Middle frontal gyrus (tissue), 1 donor: Measurements from ENCODE around the gene GBP2.
"Not testable (repeated sequence)": the region's sequence is repeated elsewhere in the genome, so short reads cannot be mapped to it uniquely, and the experiment has no call there.

Source experiments
- DNase-seq: peaks from one replicate; pipeline ENCODE4 v3.0.0-alpha.2; 2015; ENCODE audit warnings: low spot score; ENCODE audit errors: extremely low spot score

Gene GBP2

DNA sequence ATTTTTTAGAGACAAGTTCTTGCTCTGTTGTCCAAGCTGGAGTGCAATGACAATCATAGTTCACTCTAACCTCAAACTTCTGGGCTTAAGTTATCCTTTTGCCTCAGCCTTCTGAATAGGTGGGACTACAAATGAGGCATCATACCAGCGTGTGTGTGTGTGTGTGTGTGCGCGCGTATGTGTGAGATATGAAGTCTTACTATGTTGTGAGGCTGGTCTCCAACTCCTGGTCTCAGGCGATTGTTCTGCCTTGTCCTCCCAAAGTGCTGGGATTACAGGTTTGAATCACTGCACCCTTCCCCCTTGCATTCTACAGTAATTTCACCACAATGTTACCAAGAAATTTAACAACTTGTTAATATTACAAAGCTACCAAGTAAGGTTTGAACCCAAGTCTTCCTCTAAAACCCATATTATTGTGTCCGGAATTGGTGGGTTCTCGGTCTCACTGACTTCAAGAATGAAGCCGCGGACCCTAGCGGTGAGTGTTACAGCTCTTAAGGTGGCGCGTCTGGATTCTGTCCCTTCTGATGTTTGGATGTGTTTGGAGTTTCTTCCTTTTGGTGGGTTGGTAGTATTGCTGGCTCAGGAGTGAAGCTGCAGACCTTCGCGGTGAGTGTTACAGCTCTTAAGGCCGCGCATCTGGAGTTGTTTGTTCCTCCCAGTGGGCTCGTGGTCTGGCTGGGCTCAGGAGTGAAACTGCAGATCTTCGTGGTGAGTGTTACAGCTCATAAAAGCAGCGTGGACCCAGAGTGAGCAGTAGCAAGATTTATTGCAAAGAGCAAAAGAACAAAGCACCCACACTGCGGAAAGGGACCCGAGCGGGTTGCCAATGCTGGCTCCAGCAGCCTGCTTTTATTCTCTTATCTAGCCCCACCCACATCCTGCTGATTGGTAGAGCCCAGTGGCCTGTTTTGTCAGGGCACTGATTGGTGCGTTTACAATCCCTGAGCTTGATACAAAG, 970 bp upstream of the GBP2 start:
- DNase-seq: not testable (repeated sequence)

GRCh38 chr1:89125240-89125912, 538 bp downstream of the GBP2 start:
- no peak for DNase-seq

GRCh38 chr1:89121641-89122040, 4.3 kb downstream of the GBP2 start:
- DNase-seq: no peak

GRCh38 chr1:89114662-89115061, 11.3 kb downstream of the GBP2 start:
- no peak for DNase-seq

- DNase-seq: no peak
Measured at GRCh38 chr1:89112871-89113613, 12.9 kb downstream of the GBP2 start.

GRCh38 chr1:89104687-89105086, 21.2 kb downstream of the GBP2 start:
- no peak for DNase-seq

GRCh38 chr1:89104147-89104546, 21.8 kb downstream of the GBP2 start:
- no peak for DNase-seq

GRCh38 chr1:89102021-89102420, 23.9 kb downstream of the GBP2 start:
- DNase-seq: no peak

GRCh38 chr1:89100412-89100811, 25.5 kb downstream of the GBP2 start:
- no peak for DNase-seq

DNA sequence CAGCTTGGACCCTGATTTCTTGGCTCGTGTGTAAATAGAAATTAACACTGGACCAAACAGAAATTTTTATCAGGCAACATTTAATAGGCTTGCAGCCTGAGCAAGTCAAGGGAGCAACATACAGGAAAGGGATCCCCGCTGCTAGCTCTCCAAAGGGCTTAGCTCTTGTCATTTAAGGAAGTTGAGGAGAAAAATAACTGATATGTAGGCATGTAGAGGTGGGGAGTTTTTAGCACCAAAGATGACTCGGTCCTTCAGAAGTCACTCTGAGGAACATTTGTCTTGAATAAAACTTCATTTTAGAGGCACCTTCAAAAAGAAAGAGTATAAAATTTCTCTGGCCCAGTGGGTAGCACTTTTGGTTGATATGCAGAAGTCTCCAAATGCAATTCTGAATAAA, 27.1 kb downstream of the GBP2 start:
- DNase-seq: no peak

DNA sequence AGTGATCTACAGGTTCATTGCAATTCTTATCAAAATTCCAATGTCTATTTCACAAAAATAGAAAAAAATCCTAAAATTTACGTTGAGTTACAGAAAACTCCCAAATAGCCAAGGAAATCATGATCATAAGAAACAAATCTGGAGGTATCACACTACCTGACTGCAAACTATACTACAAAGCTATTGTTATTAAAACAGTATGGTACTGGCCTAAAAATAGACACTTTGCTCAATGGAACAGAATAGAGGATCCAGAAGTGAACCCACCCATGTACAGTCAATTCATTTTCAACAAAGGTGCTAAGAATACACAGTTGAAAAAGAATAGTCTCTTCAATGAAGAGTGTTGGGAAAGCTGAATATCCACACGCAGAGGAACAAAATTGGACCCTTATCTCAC, 30.2 kb downstream of the GBP2 start:
- DNase-seq: no peak

DNA sequence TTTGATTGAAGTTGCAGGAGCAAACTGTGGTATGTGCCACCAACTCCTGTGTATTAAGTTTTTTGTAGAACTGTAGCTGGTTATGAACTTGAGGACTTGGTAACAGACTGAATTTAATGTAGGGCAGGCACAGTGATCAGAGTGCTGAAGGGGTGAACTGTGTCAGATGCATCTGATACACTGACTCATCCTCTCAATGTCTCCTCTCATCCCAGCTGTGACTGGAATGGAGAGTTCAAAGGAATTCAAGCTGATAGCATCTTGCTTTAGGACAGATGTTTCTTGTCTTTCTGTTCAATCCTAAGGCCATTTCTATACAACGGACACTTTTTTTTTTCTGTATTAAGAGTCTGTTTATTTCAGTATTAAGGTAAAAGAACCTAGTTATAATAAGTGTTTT, 36.0 kb downstream of the GBP2 start:
- DNase-seq: no peak

- no peak for DNase-seq
Measured at GRCh38 chr1:89088572-89088971, 37.3 kb downstream of the GBP2 start.

DNA sequence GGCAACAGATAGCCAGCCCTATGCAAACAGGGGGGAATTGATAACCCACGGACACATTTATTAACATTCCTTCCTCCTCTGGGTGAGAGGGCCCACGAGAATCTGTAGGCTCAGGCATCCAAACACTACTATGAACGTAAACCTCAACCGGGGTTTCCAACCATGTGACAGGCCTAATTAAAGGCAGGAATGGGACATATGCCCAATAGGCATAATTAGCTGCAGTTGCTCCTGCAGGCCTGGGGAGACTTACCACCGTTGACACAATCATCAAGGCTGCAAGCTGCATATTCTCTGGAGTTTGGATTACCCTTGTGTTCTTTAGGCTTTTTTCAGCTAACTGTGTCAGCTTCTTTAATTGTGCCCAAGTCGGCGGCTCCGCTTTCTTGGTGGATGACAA, 38.7 kb downstream of the GBP2 start:
- DNase-seq: no peak

DNA sequence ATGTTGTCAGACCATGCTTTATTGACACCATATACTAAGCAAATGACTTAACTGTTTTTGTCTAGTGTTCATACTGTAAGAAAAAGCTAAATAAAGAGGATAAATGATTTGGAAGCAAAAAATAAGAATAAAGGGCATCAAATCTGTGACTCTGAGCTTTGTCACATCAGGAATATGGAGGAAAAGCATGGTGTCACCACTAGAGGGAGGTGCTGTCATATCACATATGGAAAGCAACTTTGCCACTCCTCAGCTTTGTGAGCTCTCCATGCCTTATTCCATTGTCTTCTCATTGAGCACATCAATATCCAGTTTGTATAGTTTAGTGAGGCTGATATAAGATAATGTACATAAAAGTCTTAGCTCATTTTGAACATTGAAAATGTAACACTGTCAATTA, 40.1 kb downstream of the GBP2 start:
- no peak for DNase-seq

DNA sequence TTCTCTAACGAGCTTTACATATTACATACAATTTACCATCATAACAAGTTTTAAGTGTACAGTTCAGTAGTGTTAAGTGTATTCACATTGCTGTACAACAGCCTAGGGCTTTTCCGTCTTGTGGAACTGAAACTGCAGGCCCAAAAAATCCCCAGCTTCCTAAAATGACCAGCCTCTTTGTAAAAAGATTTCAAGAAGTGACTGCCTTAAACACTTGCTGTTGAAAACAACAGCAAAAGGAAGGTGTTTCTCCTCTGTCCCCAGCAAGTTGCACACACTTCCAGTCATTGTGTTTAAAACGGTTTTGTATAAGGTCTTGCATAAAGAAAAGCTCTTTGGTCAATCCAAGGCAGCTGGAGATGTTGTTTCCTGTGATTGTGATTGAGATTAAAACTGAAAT, 44.9 kb downstream of the GBP2 start:
- no peak for DNase-seq

DNA sequence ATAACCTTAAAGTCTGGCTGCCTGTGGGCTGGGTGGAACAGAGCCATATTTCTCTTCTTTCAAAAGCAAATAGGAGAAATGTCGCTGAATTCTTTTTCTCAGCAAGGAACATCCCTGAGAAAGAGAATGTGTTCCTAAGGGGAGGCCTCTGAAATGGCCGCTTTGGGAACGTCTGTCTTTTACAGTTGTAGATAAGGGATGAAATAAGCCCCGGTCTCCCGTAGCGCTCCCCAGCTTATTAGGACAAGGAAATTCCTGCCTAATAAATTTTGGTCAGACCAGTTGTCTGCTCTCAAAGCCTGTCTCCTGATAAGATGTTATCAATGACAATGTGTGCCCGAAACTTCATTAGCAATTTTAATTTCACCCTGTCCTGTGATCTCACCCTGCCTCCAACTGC, 45.8 kb downstream of the GBP2 start:
- DNase-seq: not testable (repeated sequence)

- not testable (repeated sequence) for DNase-seq
Measured at GRCh38 chr1:89072466-89073065, 53.3 kb downstream of the GBP2 start.

- DNase-seq: no peak
Measured at GRCh38 chr1:89070509-89070908, 55.4 kb downstream of the GBP2 start.

- no peak for DNase-seq
Measured at GRCh38 chr1:89069951-89070350, 56.0 kb downstream of the GBP2 start.

GRCh38 chr1:89068291-89068690, 57.6 kb downstream of the GBP2 start:
- DNase-seq: no peak
